ENCODE measurements around the gene FAM240B.

FAM240B gene

GRCh38 chr9:38697776-38698300, 22.1 kb downstream of the FAM240B start:
- no peak for DNase-seq

GRCh38 chr9:38696999-38697398, 22.9 kb downstream of the FAM240B start:
- DNase-seq = no peak

- DNase-seq = no peak
These were observed 25.3 kb downstream of the FAM240B start for GRCh38 chr9:38694676-38695075.

- no peak for DNase-seq
These were observed 27.2 kb downstream of the FAM240B start for GRCh38 chr9:38692707-38693106.

- DNase-seq = no peak
These were observed 29.4 kb downstream of the FAM240B start for GRCh38 chr9:38690574-38690973.

GRCh38 chr9:38689678-38690077, 30.3 kb downstream of the FAM240B start:
- no peak for DNase-seq

- DNase-seq = no peak
These were observed 31.9 kb downstream of the FAM240B start for GRCh38 chr9:38687992-38688391.

- DNase-seq = peak; percentile 55
These were observed 32.5 kb downstream of the FAM240B start for GRCh38 chr9:38687389-38687842.

- no peak for DNase-seq
These were observed 33.0 kb downstream of the FAM240B start for GRCh38 chr9:38686933-38687332.

- no peak for DNase-seq
These were observed 34.4 kb downstream of the FAM240B start for GRCh38 chr9:38685535-38685934.

- no peak for DNase-seq
These were observed 36.6 kb downstream of the FAM240B start for GRCh38 chr9:38683336-38683735.

- DNase-seq = no peak
These were observed 37.2 kb downstream of the FAM240B start for GRCh38 chr9:38682713-38683112.

GRCh38 chr9:38681747-38682227, 38.1 kb downstream of the FAM240B start:
- DNase-seq = no peak

GRCh38 chr9:38680837-38681445, 39.0 kb downstream of the FAM240B start:
- no peak for DNase-seq

GRCh38 chr9:38677660-38678303, 42.2 kb downstream of the FAM240B start:
- DNase-seq = no peak

GRCh38 chr9:38675831-38676230, 44.1 kb downstream of the FAM240B start:
- DNase-seq = no peak

- no peak for DNase-seq
These were observed 44.7 kb downstream of the FAM240B start for GRCh38 chr9:38675211-38675610.

- DNase-seq = no peak
These were observed 46.3 kb downstream of the FAM240B start for GRCh38 chr9:38673399-38674193.

GRCh38 chr9:38671748-38672147, 48.2 kb downstream of the FAM240B start:
- no peak for DNase-seq

GRCh38 chr9:38671372-38671731, 48.6 kb downstream of the FAM240B start:
- no peak for DNase-seq

- DNase-seq = no peak
These were observed 49.2 kb downstream of the FAM240B start for GRCh38 chr9:38670542-38671371.

- DNase-seq = no peak
These were observed 51.0 kb downstream of the FAM240B start for GRCh38 chr9:38668791-38669466.

Measured in activated CD4-positive, alpha-beta T cell treated with anti-CD3 and anti-CD28 coated beads, Interleukin-2, Interleukin-6, amounts not matched to agents 100 ng/mL and 50 ng/mL, durations not matched to agents 16 hours and 8 hours (primary cell).